ENCODE results near the gene PTH1R. TPM values are rescaled to one million over a fixed set of nuclear protein-coding genes. Genes with fewer than 3 reads are reported as not detected.

Gene PTH1R
- total and polyA plus RNA-seq, 10 of the 15 experiments (the other 5 are each of a cell fraction or from before 2014, with no cell fraction given) = not detected

DNA sequence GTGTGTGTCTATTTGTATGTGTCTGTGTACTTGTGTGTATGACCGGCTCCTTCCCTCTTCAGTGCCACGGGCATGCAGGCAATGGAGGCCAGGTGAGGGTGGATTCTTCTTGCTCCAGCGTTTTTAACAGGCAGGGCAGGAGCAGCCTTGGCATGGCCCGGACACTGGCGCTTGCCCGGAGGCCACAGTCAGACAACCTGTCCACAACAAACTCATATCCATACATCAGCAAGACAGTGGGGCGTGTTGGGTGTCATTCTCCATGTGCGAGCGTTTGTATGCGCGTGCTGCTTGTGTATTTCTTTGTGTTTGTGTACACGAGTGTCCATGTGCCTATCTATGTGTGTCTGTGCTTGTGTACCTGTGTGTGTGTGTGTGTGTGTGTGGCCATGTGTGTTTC, 29.8 kb downstream of the PTH1R start:
- ChIA-PET RAD21 (ENCODE audit: unreplicated experiment) (no interaction called here), SMC1A (ENCODE audit: uncharacterized antibody, unreplicated experiment) (no interaction called here), POLR2A (no interaction called here), CTCF (interaction anchor here (1.4 kb wide), 1 partner anchor 11 kb away, joined by 3 read pairs; no protein-coding TSS in a partner anchor)
- no peaks in the 10 kb centered on the region for H3K27me3 ChIP-seq (replicated peaks in 1 of 2; ENCODE audit: control insufficient read depth in 2 of 2, insufficient read depth in 2 of 2, low read length in 1 of 2)
- no peaks in the 10 kb centered on the region for H3K36me3 ChIP-seq (ENCODE audit: control insufficient read depth in 2 of 2, insufficient read depth in 2 of 2, low read length in 1 of 2)
- intact Hi-C loops (cut with micrococcal nuclease; ENCODE audit: unreplicated experiment) (no loop called here), in situ Hi-C loops (cut with MboI) (no loop called here)
- no peak overlapping the region for H3K27ac ChIP-seq (ENCODE audit: control insufficient read depth, insufficient read depth)
- ATAC-seq = no peak
- TF ChIP-seq TARDBP (IDR thresholded peaks at IDR 0.05; ENCODE audit: borderline replicate concordance) = no peak
- TF ChIP-seq, protein P1, sequence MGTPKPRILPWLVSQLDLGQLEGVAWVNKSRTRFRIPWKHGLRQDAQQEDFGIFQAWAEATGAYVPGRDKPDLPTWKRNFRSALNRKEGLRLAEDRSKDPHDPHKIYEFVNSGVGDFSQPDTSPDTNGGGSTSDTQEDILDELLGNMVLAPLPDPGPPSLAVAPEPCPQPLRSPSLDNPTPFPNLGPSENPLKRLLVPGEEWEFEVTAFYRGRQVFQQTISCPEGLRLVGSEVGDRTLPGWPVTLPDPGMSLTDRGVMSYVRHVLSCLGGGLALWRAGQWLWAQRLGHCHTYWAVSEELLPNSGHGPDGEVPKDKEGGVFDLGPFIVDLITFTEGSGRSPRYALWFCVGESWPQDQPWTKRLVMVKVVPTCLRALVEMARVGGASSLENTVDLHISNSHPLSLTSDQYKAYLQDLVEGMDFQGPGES (IDR thresholded peaks at IDR 0.05) = no peak
- TF ChIP-seq ZZZ3 (IDR thresholded peaks at IDR 0.05; ENCODE audit: control insufficient read depth, insufficient read length, low read depth) = no peak
- TF ChIP-seq, protein P2, sequence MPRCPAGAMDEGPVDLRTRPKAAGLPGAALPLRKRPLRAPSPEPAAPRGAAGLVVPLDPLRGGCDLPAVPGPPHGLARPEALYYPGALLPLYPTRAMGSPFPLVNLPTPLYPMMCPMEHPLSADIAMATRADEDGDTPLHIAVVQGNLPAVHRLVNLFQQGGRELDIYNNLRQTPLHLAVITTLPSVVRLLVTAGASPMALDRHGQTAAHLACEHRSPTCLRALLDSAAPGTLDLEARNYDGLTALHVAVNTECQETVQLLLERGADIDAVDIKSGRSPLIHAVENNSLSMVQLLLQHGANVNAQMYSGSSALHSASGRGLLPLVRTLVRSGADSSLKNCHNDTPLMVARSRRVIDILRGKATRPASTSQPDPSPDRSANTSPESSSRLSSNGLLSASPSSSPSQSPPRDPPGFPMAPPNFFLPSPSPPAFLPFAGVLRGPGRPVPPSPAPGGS (IDR thresholded peaks at IDR 0.05; ENCODE audit: borderline replicate concordance, insufficient read depth, low read depth, low read length, poor library complexity, severe bottlenecking) = peak; percentile 75
- peaks cover 5% of the 10 kb centered on the region for H3K4me1 ChIP-seq (ENCODE audit: control insufficient read depth, insufficient read depth, low read length)
- no peak for DNase-seq (ENCODE audit: low read depth, low spot score)
- no peak overlapping the region for H3K4me2 ChIP-seq (ENCODE audit: control insufficient read depth, insufficient read depth)
- WGBS (ENCODE audit: insufficient coverage, insufficient replicate concordance, low lambda C conversion rate, missing lambda C conversion rate) = 68% methylated on average over 12 of the region's 12 CpGs
- H2AFZ ChIP-seq (ENCODE audit: control insufficient read depth, low read depth, low read length) = no peak overlapping the region
- H3K4me3 ChIP-seq = no peak overlapping the region
- no peaks in the 10 kb centered on the region for H4K20me1 ChIP-seq (ENCODE audit: control insufficient read depth, insufficient read depth)
- BruUV-seq (replicated peaks) = no TSS peak
- H3K9me3 ChIP-seq (replicated peaks; ENCODE audit: control insufficient read depth, insufficient read depth, low read length) = no peaks in the 10 kb centered on the region
- H3K79me2 ChIP-seq (ENCODE audit: control insufficient read depth, insufficient read depth, low read length) = no peaks in the 10 kb centered on the region
- FAIRE-seq = no peak
- no peak overlapping the region for H3K9ac ChIP-seq (ENCODE audit: control insufficient read depth, insufficient read depth, low read length)

DNA sequence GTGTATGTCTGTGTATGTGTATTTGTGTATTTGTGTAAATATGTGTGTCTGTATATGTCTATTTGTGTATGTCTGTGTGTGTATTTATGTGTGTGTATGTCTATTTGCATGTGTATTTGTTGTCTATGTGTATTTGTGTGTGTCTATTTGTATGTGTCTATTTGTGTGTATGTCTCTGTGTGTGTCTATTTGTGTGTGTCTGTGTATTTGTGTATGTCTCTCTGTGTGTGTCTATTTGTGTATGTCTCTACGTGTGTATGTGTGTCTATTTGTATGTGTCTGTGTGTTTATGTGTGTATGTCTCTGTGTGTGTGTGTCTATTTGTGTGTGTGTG, 30.4 kb downstream of the PTH1R start:
- WGBS (ENCODE audit: insufficient coverage, insufficient replicate concordance, low lambda C conversion rate, missing lambda C conversion rate) = 0% methylated on average over 1 of the region's 1 CpG
- H3K79me2 ChIP-seq (ENCODE audit: control insufficient read depth, insufficient read depth, low read length) = no peaks in the 10 kb centered on the region
- no peak overlapping the region for H3K4me3 ChIP-seq
- DNase-seq (ENCODE audit: low read depth, low spot score) = no peak
- no peaks in the 10 kb centered on the region for H3K36me3 ChIP-seq (ENCODE audit: control insufficient read depth in 2 of 2, insufficient read depth in 2 of 2, low read length in 1 of 2)
- H3K27me3 ChIP-seq (replicated peaks in 1 of 2; ENCODE audit: control insufficient read depth in 2 of 2, insufficient read depth in 2 of 2, low read length in 1 of 2) = no peaks in the 10 kb centered on the region
- no TSS peak for BruUV-seq (replicated peaks)
- POLR2A ChIA-PET = no interaction called here
- SMC1A ChIA-PET (ENCODE audit: uncharacterized antibody, unreplicated experiment) = interaction anchor here (1.2 kb wide), 1 partner anchor 188 kb away, joined by 3 read pairs; no protein-coding TSS in a partner anchor
- no peak overlapping the region for H3K9ac ChIP-seq (ENCODE audit: control insufficient read depth, insufficient read depth, low read length)
- CTCF ChIA-PET = interaction anchor here (1.5 kb wide), 1 partner anchor 14 kb away, joined by 3 read pairs; no protein-coding TSS in a partner anchor
- H2AFZ ChIP-seq (ENCODE audit: control insufficient read depth, low read depth, low read length) = no peak overlapping the region
- peaks cover 5% of the 10 kb centered on the region for H3K4me1 ChIP-seq (ENCODE audit: control insufficient read depth, insufficient read depth, low read length)
- in situ Hi-C loops (cut with MboI) (no loop called here), intact Hi-C loops (cut with micrococcal nuclease; ENCODE audit: unreplicated experiment) (no loop called here)
- no peaks in the 10 kb centered on the region for H3K9me3 ChIP-seq (replicated peaks; ENCODE audit: control insufficient read depth, insufficient read depth, low read length)
- no peak for FAIRE-seq
- ATAC-seq = no peak
- RAD21 ChIA-PET (ENCODE audit: unreplicated experiment) = no interaction called here
- H4K20me1 ChIP-seq (ENCODE audit: control insufficient read depth, insufficient read depth) = no peaks in the 10 kb centered on the region
- no peak overlapping the region for H3K4me2 ChIP-seq (ENCODE audit: control insufficient read depth, insufficient read depth)
- no peak overlapping the region for H3K27ac ChIP-seq (ENCODE audit: control insufficient read depth, insufficient read depth)
- no peak for TF ChIP-seq SREBF2 (IDR thresholded peaks at IDR 0.05; ENCODE audit: low read length)
- TF ChIP-seq, protein P3, sequence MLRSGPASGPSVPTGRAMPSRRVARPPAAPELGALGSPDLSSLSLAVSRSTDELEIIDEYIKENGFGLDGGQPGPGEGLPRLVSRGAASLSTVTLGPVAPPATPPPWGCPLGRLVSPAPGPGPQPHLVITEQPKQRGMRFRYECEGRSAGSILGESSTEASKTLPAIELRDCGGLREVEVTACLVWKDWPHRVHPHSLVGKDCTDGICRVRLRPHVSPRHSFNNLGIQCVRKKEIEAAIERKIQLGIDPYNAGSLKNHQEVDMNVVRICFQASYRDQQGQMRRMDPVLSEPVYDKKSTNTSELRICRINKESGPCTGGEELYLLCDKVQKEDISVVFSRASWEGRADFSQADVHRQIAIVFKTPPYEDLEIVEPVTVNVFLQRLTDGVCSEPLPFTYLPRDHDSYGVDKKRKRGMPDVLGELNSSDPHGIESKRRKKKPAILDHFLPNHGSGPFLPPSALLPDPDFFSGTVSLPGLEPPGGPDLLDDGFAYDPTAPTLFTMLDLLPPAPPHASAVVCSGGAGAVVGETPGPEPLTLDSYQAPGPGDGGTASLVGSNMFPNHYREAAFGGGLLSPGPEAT (IDR thresholded peaks at IDR 0.05; ENCODE audit: low read depth) = no peak
- TF ChIP-seq, protein P4, sequence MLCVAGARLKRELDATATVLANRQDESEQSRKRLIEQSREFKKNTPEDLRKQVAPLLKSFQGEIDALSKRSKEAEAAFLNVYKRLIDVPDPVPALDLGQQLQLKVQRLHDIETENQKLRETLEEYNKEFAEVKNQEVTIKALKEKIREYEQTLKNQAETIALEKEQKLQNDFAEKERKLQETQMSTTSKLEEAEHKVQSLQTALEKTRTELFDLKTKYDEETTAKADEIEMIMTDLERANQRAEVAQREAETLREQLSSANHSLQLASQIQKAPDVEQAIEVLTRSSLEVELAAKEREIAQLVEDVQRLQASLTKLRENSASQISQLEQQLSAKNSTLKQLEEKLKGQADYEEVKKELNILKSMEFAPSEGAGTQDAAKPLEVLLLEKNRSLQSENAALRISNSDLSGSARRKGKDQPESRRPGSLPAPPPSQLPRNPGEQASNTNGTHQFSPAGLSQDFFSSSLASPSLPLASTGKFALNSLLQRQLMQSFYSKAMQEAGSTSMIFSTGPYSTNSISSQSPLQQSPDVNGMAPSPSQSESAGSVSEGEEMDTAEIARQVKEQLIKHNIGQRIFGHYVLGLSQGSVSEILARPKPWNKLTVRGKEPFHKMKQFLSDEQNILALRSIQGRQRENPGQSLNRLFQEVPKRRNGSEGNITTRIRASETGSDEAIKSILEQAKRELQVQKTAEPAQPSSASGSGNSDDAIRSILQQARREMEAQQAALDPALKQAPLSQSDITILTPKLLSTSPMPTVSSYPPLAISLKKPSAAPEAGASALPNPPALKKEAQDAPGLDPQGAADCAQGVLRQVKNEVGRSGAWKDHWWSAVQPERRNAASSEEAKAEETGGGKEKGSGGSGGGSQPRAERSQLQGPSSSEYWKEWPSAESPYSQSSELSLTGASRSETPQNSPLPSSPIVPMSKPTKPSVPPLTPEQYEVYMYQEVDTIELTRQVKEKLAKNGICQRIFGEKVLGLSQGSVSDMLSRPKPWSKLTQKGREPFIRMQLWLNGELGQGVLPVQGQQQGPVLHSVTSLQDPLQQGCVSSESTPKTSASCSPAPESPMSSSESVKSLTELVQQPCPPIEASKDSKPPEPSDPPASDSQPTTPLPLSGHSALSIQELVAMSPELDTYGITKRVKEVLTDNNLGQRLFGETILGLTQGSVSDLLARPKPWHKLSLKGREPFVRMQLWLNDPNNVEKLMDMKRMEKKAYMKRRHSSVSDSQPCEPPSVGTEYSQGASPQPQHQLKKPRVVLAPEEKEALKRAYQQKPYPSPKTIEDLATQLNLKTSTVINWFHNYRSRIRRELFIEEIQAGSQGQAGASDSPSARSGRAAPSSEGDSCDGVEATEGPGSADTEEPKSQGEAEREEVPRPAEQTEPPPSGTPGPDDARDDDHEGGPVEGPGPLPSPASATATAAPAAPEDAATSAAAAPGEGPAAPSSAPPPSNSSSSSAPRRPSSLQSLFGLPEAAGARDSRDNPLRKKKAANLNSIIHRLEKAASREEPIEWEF (IDR thresholded peaks at IDR 0.05; ENCODE audit: insufficient replicate concordance, low read depth, low read length) = no peak
- no peak for TF ChIP-seq KDM1A (IDR thresholded peaks at IDR 0.05; ENCODE audit: borderline replicate concordance)

All from GM12878 (cell line).